Caco-2 (cell line): ENCODE results near the gene SAFB. TPM values are rescaled to one million over a fixed set of nuclear protein-coding genes. Genes with fewer than 3 reads are reported as not detected.

Experiments
- BruUV-seq: library from RNA; stranded (reverse); fragments of 400-500 nt; replicated peaks from 2 replicates; lab custom pipeline; 2021; lab: Mats Ljungman, UMichigan
- CTCF ChIA-PET: fragments of 300-600 bp; sonication (Branson Sonifier 250); formaldehyde crosslinking; loops from one replicate; lab custom pipeline; 2022; ENCODE audit warnings: antibody characterized with exemption; lab: Charles Lee
- POLR2A ChIA-PET: fragments of 300-600 bp; sonication (Branson Sonifier 250); formaldehyde crosslinking; loops from one replicate; lab custom pipeline; 2022; ENCODE audit warnings: antibody characterized with exemption; lab: Charles Lee
- DNase-seq, 2 experiments: peaks; one replicate each; pipeline versions ENCODE4 v3.0.0 to v3.0.0-alpha.2; 2020 to 2022
- H3K27me3 ChIP-seq: replicated peaks from 2 replicates; pipeline ENCODE4 v1.6.0; 2011; ENCODE audit warnings: low read length; ENCODE audit not compliant: control insufficient read depth, insufficient read depth
- H3K36me3 ChIP-seq: 2 replicates; pipeline ENCODE4 v1.5.1; 2011; ENCODE audit warnings: low read length; ENCODE audit not compliant: control insufficient read depth, insufficient read depth
- H3K4me1 ChIP-seq: fragments of 250-450 bp; sonication (Bioruptor Pico); 2 replicates; pipeline ENCODE4 v1.5.1; 2020; ENCODE audit warnings: mild to moderate bottlenecking
- H3K4me3 ChIP-seq: 2 replicates; pipeline ENCODE4 v1.5.1; 2011; ENCODE audit warnings: low read depth, mild to moderate bottlenecking, control low read depth, low read length
- H3K9me3 ChIP-seq: fragments of 250-450 bp; sonication (Bioruptor Pico); 2 replicates; pipeline ENCODE4 v1.5.1; 2020; ENCODE audit warnings: mild to moderate bottlenecking, moderate library complexity
- H3K27ac Mint-ChIP-seq: one replicate; pipeline ENCODE4 v1.8.0; 2022; ENCODE audit warnings: mixed read lengths; ENCODE audit not compliant: unreplicated experiment
- H3K27me3 Mint-ChIP-seq: one replicate; pipeline ENCODE4 v1.8.0; 2022; ENCODE audit warnings: mixed read lengths; ENCODE audit not compliant: insufficient read depth, unreplicated experiment
- H3K36me3 Mint-ChIP-seq: one replicate; pipeline ENCODE4 v1.8.0; 2022; ENCODE audit warnings: mild to moderate bottlenecking, mixed read lengths; ENCODE audit not compliant: insufficient read depth, unreplicated experiment
- H3K4me1 Mint-ChIP-seq: one replicate; pipeline ENCODE4 v1.8.0; 2022; ENCODE audit warnings: low read depth, mixed read lengths; ENCODE audit not compliant: unreplicated experiment
- H3K4me3 Mint-ChIP-seq: one replicate; pipeline ENCODE4 v1.8.0; 2022; ENCODE audit warnings: mild to moderate bottlenecking, moderate library complexity, mixed read lengths; ENCODE audit not compliant: unreplicated experiment
- H3K9me3 Mint-ChIP-seq: one replicate; pipeline ENCODE4 v1.8.0; 2022; ENCODE audit warnings: mixed read lengths; ENCODE audit not compliant: unreplicated experiment
- intact Hi-C: fragments of 100-400 bp; cut with micrococcal nuclease; formaldehyde crosslinking; loops from one replicate; pipeline ENCODE4 v1.10.0; 2022; ENCODE audit not compliant: unreplicated experiment
- total RNA-seq: library from RNA; stranded (reverse); gene quantifications from 2 replicates; pipeline ENCODE4 v1.2.3, GENCODE V29; 2022
- TF ChIP-seq, protein P1 (sequence below), 2 experiments: fragments of 200-600 bp in 1 of 2; IDR thresholded peaks; 1 replicate in 1 of 2; 2 replicates in 1 of 2; pipeline versions ENCODE4 v1.5.1 to v1.8.0; 2011 to 2022; ENCODE audit warnings: antibody characterized with exemption in 1 of 2, control low read depth in 1 of 2, inconsistent platforms in 1 of 2, low read depth in 1 of 2, low read length in 1 of 2, mild to moderate bottlenecking in 1 of 2, moderate library complexity in 1 of 2; ENCODE audit not compliant: insufficient read depth in 1 of 2, severe bottlenecking in 1 of 2, unreplicated experiment in 1 of 2

The SAFB gene
- total RNA-seq, 1 experiment from 2014 or later = 120 TPM

- ChIA-PET POLR2A (no interaction called here), CTCF (no interaction called here)
- peaks cover 15% of the 10 kb centered on the region for H3K4me1 Mint-ChIP-seq
- no TSS peak for BruUV-seq
- intact Hi-C loops = no loop called here
- TF ChIP-seq, protein P1, sequence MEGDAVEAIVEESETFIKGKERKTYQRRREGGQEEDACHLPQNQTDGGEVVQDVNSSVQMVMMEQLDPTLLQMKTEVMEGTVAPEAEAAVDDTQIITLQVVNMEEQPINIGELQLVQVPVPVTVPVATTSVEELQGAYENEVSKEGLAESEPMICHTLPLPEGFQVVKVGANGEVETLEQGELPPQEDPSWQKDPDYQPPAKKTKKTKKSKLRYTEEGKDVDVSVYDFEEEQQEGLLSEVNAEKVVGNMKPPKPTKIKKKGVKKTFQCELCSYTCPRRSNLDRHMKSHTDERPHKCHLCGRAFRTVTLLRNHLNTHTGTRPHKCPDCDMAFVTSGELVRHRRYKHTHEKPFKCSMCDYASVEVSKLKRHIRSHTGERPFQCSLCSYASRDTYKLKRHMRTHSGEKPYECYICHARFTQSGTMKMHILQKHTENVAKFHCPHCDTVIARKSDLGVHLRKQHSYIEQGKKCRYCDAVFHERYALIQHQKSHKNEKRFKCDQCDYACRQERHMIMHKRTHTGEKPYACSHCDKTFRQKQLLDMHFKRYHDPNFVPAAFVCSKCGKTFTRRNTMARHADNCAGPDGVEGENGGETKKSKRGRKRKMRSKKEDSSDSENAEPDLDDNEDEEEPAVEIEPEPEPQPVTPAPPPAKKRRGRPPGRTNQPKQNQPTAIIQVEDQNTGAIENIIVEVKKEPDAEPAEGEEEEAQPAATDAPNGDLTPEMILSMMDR (IDR thresholded peaks at IDR 0.05; ENCODE audit: insufficient read depth in 1 of 2, low read depth in 1 of 2, low read length in 1 of 2, severe bottlenecking in 1 of 2, unreplicated experiment in 1 of 2) = no peak
- Histone ChIP-seq H3K36me3 (no peaks in the 10 kb centered on the region), H3K4me1 (no peaks in the 10 kb centered on the region; the same call in 1 of the 2 replicates), H3K9me3 (no peaks in the 10 kb centered on the region), H3K27me3 (no peaks in the 10 kb centered on the region), H3K4me3 (no peak overlapping the region)
- no peak overlapping the region for H3K27ac Mint-ChIP-seq
- peak overlapping the region; percentile 79 for H3K4me3 Mint-ChIP-seq
- no peaks in the 10 kb centered on the region for H3K27me3 Mint-ChIP-seq
- DNase-seq = no peak
- H3K36me3 Mint-ChIP-seq = peaks cover 31% of the 10 kb centered on the region
- no peaks in the 10 kb centered on the region for H3K9me3 Mint-ChIP-seq
Measured at GRCh38 chr19:5682107-5682482, 59.2 kb downstream of the SAFB start.

GRCh38 chr19:5683177-5683886 lies 60.4 kb downstream of the SAFB start:
- CTCF ChIA-PET = interaction anchor here (0.7 kb wide), 1 partner anchor 196 kb away, joined by 5 read pairs; no protein-coding TSS in a partner anchor
- DNase-seq = no peak
- Mint-ChIP-seq H3K4me3 (no peak overlapping the region), H3K27ac (no peak overlapping the region), H3K4me1 (peaks cover 15% of the 10 kb centered on the region), H3K27me3 (no peaks in the 10 kb centered on the region), H3K36me3 (peaks cover 25% of the 10 kb centered on the region), H3K9me3 (no peaks in the 10 kb centered on the region)
- no peaks in the 10 kb centered on the region for H3K36me3 ChIP-seq
- H3K4me1 ChIP-seq = no peaks in the 10 kb centered on the region; the same call in 1 of the 2 replicates
- intact Hi-C loops = no loop called here
- POLR2A ChIA-PET = no interaction called here
- H3K4me3 ChIP-seq = no peak overlapping the region
- H3K9me3 ChIP-seq = no peaks in the 10 kb centered on the region
- H3K27me3 ChIP-seq = no peaks in the 10 kb centered on the region
- no TSS peak for BruUV-seq
- TF ChIP-seq, protein P1 (IDR thresholded peaks at IDR 0.05; ENCODE audit: insufficient read depth in 1 of 2, low read depth in 1 of 2, low read length in 1 of 2, severe bottlenecking in 1 of 2, unreplicated experiment in 1 of 2) = no peak

- peaks cover 9% of the 10 kb centered on the region for H3K4me1 Mint-ChIP-seq
- POLR2A ChIA-PET = no interaction called here
Measured at GRCh38 chr19:5684694-5685430, 62.0 kb downstream of the SAFB start.

More at GRCh38 chr19:5684694-5685430, 62.0 kb downstream of the SAFB start:
- intact Hi-C loops = no loop called here
- no TSS peak for BruUV-seq
- H3K9me3 Mint-ChIP-seq = no peaks in the 10 kb centered on the region
- no peak for DNase-seq
- CTCF ChIA-PET = no interaction called here
- peaks cover 22% of the 10 kb centered on the region for H3K36me3 Mint-ChIP-seq
- H3K36me3 ChIP-seq = no peaks in the 10 kb centered on the region
- H3K4me1 ChIP-seq = no peaks in the 10 kb centered on the region
- H3K4me3 ChIP-seq = no peak overlapping the region
- H3K9me3 ChIP-seq = no peaks in the 10 kb centered on the region
- no peaks in the 10 kb centered on the region for H3K27me3 Mint-ChIP-seq
- H3K4me3 Mint-ChIP-seq = no peak overlapping the region
- TF ChIP-seq, protein P1 (IDR thresholded peaks at IDR 0.05; ENCODE audit: insufficient read depth in 1 of 2, low read depth in 1 of 2, low read length in 1 of 2, severe bottlenecking in 1 of 2, unreplicated experiment in 1 of 2) = no peak
- H3K27me3 ChIP-seq = no peaks in the 10 kb centered on the region
- H3K27ac Mint-ChIP-seq = no peak overlapping the region
